A549 treated with CpdA at 1 μM for 4 hours (cell line): Measurements from ENCODE around the gene GLYATL1. TPM values are rescaled to one million over a fixed set of nuclear protein-coding genes. Genes with fewer than 3 reads are reported as not detected.

Experiments used
- total RNA-seq: library from RNA; stranded (reverse); fragments of 200-300 nt; extraction: Qiagen RNA extraction; gene quantifications from 5 replicates; pipeline ENCODE4 v1.2.3, GENCODE V29; 2022; ENCODE audit warnings: low read depth

The GLYATL1 gene
- 0.19 to 0.28 TPM in 2 of 5 replicates, not detected in the others for total RNA-seq

GRCh38 chr11:58939277-58939676, at the start of gene GLYATL1:
Gene GLYATL1 (plus strand): TSS chr11:58939488. CDS start chr11:58947088, 7,600 bp downstream.

Other genes starting within 250 kb of the GLYATL1 start
- not detected in 5 replicates for gene GLYAT, start 207.5 kb upstream of the GLYATL1 start, total RNA-seq
- gene GLYATL2, start 94.8 kb upstream of the GLYATL1 start, total RNA-seq: not detected in 5 replicates
- gene GLYATL1B, start 146.8 kb downstream of the GLYATL1 start, total RNA-seq: not detected in 5 replicates
- 7.2 to 9.3 TPM (median 7.7 TPM) in 5 replicates for gene FAM111B, start 167.7 kb downstream of the GLYATL1 start, total RNA-seq
- 9.2 to 10.3 TPM (median 9.6 TPM) in 5 replicates for gene FAM111A, start 203.4 kb downstream of the GLYATL1 start, total RNA-seq
- 4.0 to 5.3 TPM (median 4.9 TPM) in 5 replicates for gene DTX4, start 232.6 kb downstream of the GLYATL1 start, total RNA-seq